HepG2 (cell line): ENCODE measurements around the gene FOXK2. TPM values are rescaled to one million over a fixed set of nuclear protein-coding genes. Genes with fewer than 3 reads are reported as not detected.
A peak's percentile ranks its signal among the peaks of the same experiment; 100 is the strongest.

ENCODE experiments used
- AGO2 ChIP-seq: fragments of 200-400 bp; formaldehyde crosslinking; optimal IDR thresholded peaks from 2 replicates; pipeline ENCODE3; 2017; ENCODE audit warnings: mild to moderate bottlenecking, low read depth, low read length, moderate library complexity
- BRD4 ChIP-seq: sonication (generic); formaldehyde crosslinking; IDR thresholded peaks from 2 replicates; pipeline ENCODE4 v1.4.0; 2020; ENCODE audit warnings: missing genetic modification reagents
- GRHL1 ChIP-seq: sonication (generic); formaldehyde crosslinking; conservative IDR thresholded peaks from 2 replicates; pipeline ENCODE4 v1.8.0; 2022; ENCODE audit warnings: missing genetic modification reagents
- KAT2B ChIP-seq: fragments of 150-350 bp; IDR thresholded peaks from 2 replicates; pipeline ENCODE4 v1.6.1; 2014; ENCODE audit warnings: low read depth, low read length, borderline replicate concordance
- PLSCR1 ChIP-seq: sonication (generic); formaldehyde crosslinking; IDR thresholded peaks from 2 replicates; pipeline ENCODE4 v1.5.0; 2020; ENCODE audit warnings: missing genetic modification reagents, mild to moderate bottlenecking, borderline replicate concordance
- ZIK1 ChIP-seq: sonication (generic); formaldehyde crosslinking; IDR thresholded peaks from 2 replicates; pipeline ENCODE4 v1.5.0; 2020; ENCODE audit warnings: mild to moderate bottlenecking, low read depth, missing genetic modification reagents, borderline replicate concordance
- ZNF687 ChIP-seq: sonication (generic); formaldehyde crosslinking; IDR thresholded peaks from 2 replicates; pipeline ENCODE4 v1.5.1; 2020; ENCODE audit warnings: mild to moderate bottlenecking, missing genetic modification reagents, moderate library complexity
- ZNF710 ChIP-seq: sonication (generic); formaldehyde crosslinking; IDR thresholded peaks from 2 replicates; pipeline ENCODE4 v1.5.0; 2020; ENCODE audit warnings: mild to moderate bottlenecking, missing genetic modification reagents, borderline replicate concordance
- ZNF768 ChIP-seq: sonication (generic); formaldehyde crosslinking; IDR thresholded peaks from 2 replicates; pipeline ENCODE4 v1.4.0; 2020; ENCODE audit warnings: missing genetic modification reagents
- ZNF780A ChIP-seq: sonication (generic); formaldehyde crosslinking; IDR thresholded peaks from 2 replicates; pipeline ENCODE4 v1.8.0; 2022; ENCODE audit warnings: mild to moderate bottlenecking, missing genetic modification reagents, moderate library complexity
- polyA plus RNA-seq, 8 experiments: library from polyadenylated mRNA; depleted of rRNA in 3 of 8; stranded (reverse) in 7 of 8; unstranded in 1 of 8; fragments of >200 nt; fragmentation: Illumina TruSeq in 4 of 8; extraction: Trizol in 4 of 8; gene quantifications; 2 replicates each; pipeline versions ENCODE4 v1.2.1 to v1.2.3, GENCODE V29; 2011 to 2016; ENCODE audit warnings: low read depth in 4 of 8, missing spikeins in 1 of 8, mixed read lengths in 1 of 8; ENCODE audit not compliant: insufficient read depth in 1 of 8
- total RNA-seq, 5 experiments: library from RNA; depleted of rRNA; stranded (reverse); fragments of >200 nt; fragmentation: Illumina TruSeq; extraction: Trizol; gene quantifications; 2 replicates each; pipeline ENCODE4 v1.2.3, GENCODE V29; 2016; ENCODE audit warnings: low read depth in 1 of 5
- TF ChIP-seq, protein P1 (sequence below): sonication (generic); IDR thresholded peaks from 2 replicates; pipeline ENCODE4 v1.6.1; 2016; ENCODE audit warnings: low read depth, borderline replicate concordance
- TF ChIP-seq, protein P2 (sequence below): IDR thresholded peaks from 2 replicates; pipeline ENCODE4 v1.6.1; 2012; ENCODE audit warnings: inconsistent platforms

FOXK2 gene
- total and polyA plus RNA-seq, 2 of the 13 experiments (the other 11 are each of a cell fraction or from before 2014, with no cell fraction given), result 67.1 to 67.2 TPM

- TF ChIP-seq, protein P1, sequence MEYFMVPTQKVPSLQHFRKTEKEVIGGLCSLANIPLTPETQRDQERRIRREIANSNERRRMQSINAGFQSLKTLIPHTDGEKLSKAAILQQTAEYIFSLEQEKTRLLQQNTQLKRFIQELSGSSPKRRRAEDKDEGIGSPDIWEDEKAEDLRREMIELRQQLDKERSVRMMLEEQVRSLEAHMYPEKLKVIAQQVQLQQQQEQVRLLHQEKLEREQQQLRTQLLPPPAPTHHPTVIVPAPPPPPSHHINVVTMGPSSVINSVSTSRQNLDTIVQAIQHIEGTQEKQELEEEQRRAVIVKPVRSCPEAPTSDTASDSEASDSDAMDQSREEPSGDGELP, result peak; percentile 59; the same call in 1 of the 2 replicates
- peak; percentile 15; the same call in 1 of the 2 replicates for TF ChIP-seq ZNF687 (CRISPR knock-in tag)
- TF ChIP-seq GRHL1 (CRISPR knock-in tag), result no peak
- TF ChIP-seq KAT2B, result no peak
- 0 out of 2 replicates have a peak, but pooled peaks have one; percentile 11 for TF ChIP-seq ZIK1
- no peak for TF ChIP-seq PLSCR1 (CRISPR knock-in tag)
- peak; percentile 6; the same call in 1 of the 2 replicates for TF ChIP-seq ZNF768 (CRISPR knock-in tag)
- TF ChIP-seq ZNF710 (CRISPR knock-in tag), result no peak
- TF ChIP-seq, protein P2, sequence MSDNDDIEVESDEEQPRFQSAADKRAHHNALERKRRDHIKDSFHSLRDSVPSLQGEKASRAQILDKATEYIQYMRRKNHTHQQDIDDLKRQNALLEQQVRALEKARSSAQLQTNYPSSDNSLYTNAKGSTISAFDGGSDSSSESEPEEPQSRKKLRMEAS, result 0 out of 2 replicates have a peak, but pooled peaks have one; percentile 15
- peak; percentile 90 for TF ChIP-seq AGO2
- 0 out of 2 replicates have a peak, but pooled peaks have one; percentile 50 for TF ChIP-seq ZNF780A (CRISPR knock-in tag)
- no peak for TF ChIP-seq BRD4 (CRISPR knock-in tag)
These were observed 80.4 kb downstream of the FOXK2 start (continued) for GRCh38 chr17:82599674-82600661.
